Tongue (tissue), 2 donors: ENCODE measurements around the gene CCNL1. TPM values are rescaled to one million over a fixed set of nuclear protein-coding genes. Genes with fewer than 3 reads are reported as not detected.

Source experiments
- DNase-seq: peaks from one replicate; pipeline ENCODE4 v3.0.0-alpha.2; 2015
- total RNA-seq: library from RNA; depleted of rRNA; stranded (reverse); fragments of >200 nt; gene quantifications from one replicate; pipeline ENCODE4 v1.2.3, GENCODE V29; 2014

Gene CCNL1
- total RNA-seq, 1 donor from 2014 or later: 197 TPM

- no peak for DNase-seq
Measured at GRCh38 chr3:157122832-157123427, 37.0 kb downstream of the CCNL1 start.

- no peak for DNase-seq
Measured at GRCh38 chr3:157122116-157122515, 37.8 kb downstream of the CCNL1 start.

- no peak for DNase-seq
Measured at GRCh38 chr3:157121522-157121921, 38.4 kb downstream of the CCNL1 start.

- DNase-seq: no peak
Measured at GRCh38 chr3:157120071-157120892, 39.7 kb downstream of the CCNL1 start.

- DNase-seq: no peak
Measured at GRCh38 chr3:157119369-157119951, 40.5 kb downstream of the CCNL1 start.

- no peak for DNase-seq
Measured at GRCh38 chr3:157117875-157118654, 41.9 kb downstream of the CCNL1 start.

- DNase-seq: no peak
Measured at GRCh38 chr3:157117206-157117605, 42.7 kb downstream of the CCNL1 start.

- no peak for DNase-seq
Measured at GRCh38 chr3:157116017-157116416, 43.9 kb downstream of the CCNL1 start.

- no peak for DNase-seq
Measured at GRCh38 chr3:157115069-157116006, 44.6 kb downstream of the CCNL1 start.

GRCh38 chr3:157113832-157114505 is 46.0 kb downstream of the CCNL1 start:
- no peak for DNase-seq

- no peak for DNase-seq
Measured at GRCh38 chr3:157112536-157112935, 47.4 kb downstream of the CCNL1 start.

GRCh38 chr3:157111518-157111917 is 48.4 kb downstream of the CCNL1 start:
- DNase-seq: no peak

GRCh38 chr3:157110761-157111278 is 49.1 kb downstream of the CCNL1 start:
- no peak for DNase-seq

GRCh38 chr3:157109267-157110141 is 50.4 kb downstream of the CCNL1 start:
- no peak for DNase-seq

GRCh38 chr3:157107644-157108133 is 52.3 kb downstream of the CCNL1 start:
- DNase-seq: no peak

GRCh38 chr3:157107037-157107436 is 52.9 kb downstream of the CCNL1 start:
- DNase-seq: no peak

GRCh38 chr3:157104928-157105652 is 54.9 kb downstream of the CCNL1 start:
- DNase-seq: peak; percentile 45

- no peak for DNase-seq
Measured at GRCh38 chr3:157104521-157104920, 55.4 kb downstream of the CCNL1 start.

GRCh38 chr3:157103860-157104259 is 56.1 kb downstream of the CCNL1 start:
- DNase-seq: no peak
